IPS DF 6.9 (cell line): ENCODE measurements around the gene KRTAP5-5.

Source experiments
- DNase-seq: peaks from one replicate; pipeline ENCODE4 v3.0.0-alpha.2; 2013; ENCODE audit warnings: low read depth, low spot score
- H3K27ac ChIP-seq: one replicate; pipeline ENCODE4 v1.5.1; 2013; ENCODE audit warnings: low read length, control low read depth
- H3K27me3 ChIP-seq: 2 replicates; pipeline ENCODE4 v1.6.1; 2013; ENCODE audit warnings: mild to moderate bottlenecking, low read length; ENCODE audit not compliant: control insufficient read depth, insufficient read depth
- H3K36me3 ChIP-seq: 2 replicates; pipeline ENCODE4 v1.6.1; 2013; ENCODE audit warnings: low read length; ENCODE audit not compliant: control insufficient read depth, insufficient read depth
- H3K4me1 ChIP-seq: 2 replicates; pipeline ENCODE4 v1.6.1; 2013; ENCODE audit warnings: low read length; ENCODE audit not compliant: control insufficient read depth, insufficient read depth
- H3K4me3 ChIP-seq: 2 replicates; pipeline ENCODE4 v1.5.1; 2013; ENCODE audit warnings: mild to moderate bottlenecking, low read length
- H3K9me3 ChIP-seq: 2 replicates; pipeline ENCODE4 v1.6.1; 2013; ENCODE audit warnings: low read length, inconsistent platforms; ENCODE audit not compliant: control insufficient read depth, insufficient read depth
- WGBS: extraction: QIAGEN DNeasy Blood & Tissue Kit; methylation state at CpG from one replicate; pipeline ENCODE4 v1.1.7; 2013; ENCODE audit warnings: mixed read lengths, missing lambda C conversion rate; ENCODE audit not compliant: insufficient read length, insufficient coverage; 5-methylcytosine and 5-hydroxymethylcytosine counted together

Gene KRTAP5-5

GRCh38 chr11:1650918-1651262 lies 21.3 kb downstream of the KRTAP5-5 start:
- DNase-seq, result no peak
- Histone ChIP-seq H3K4me3 (no peak overlapping the region), H3K4me1 (no peaks in the 10 kb centered on the region; the same call in 1 of the 2 replicates), H3K9me3 (no peaks in the 10 kb centered on the region), H3K27ac (no peak overlapping the region), H3K36me3 (no peaks in the 10 kb centered on the region), H3K27me3 (0 out of 2 replicates have a peak, but pooled peaks cover 1% of the 10 kb centered on the region)
- no CpG with 5 or more reads among the region's 5 CpGs for WGBS

GRCh38 chr11:1651411-1651980 lies 21.9 kb downstream of the KRTAP5-5 start:
- Histone ChIP-seq H3K27me3 (0 out of 2 replicates have a peak, but pooled peaks cover 1% of the 10 kb centered on the region), H3K9me3 (no peaks in the 10 kb centered on the region), H3K4me1 (no peaks in the 10 kb centered on the region; the same call in 1 of the 2 replicates), H3K27ac (no peak overlapping the region), H3K36me3 (no peaks in the 10 kb centered on the region), H3K4me3 (no peak overlapping the region)
- no CpG with 5 or more reads among the region's 7 CpGs for WGBS
- DNase-seq, result no peak

- Histone ChIP-seq H3K4me3 (no peak overlapping the region), H3K36me3 (no peaks in the 10 kb centered on the region), H3K4me1 (no peaks in the 10 kb centered on the region; the same call in 1 of the 2 replicates), H3K9me3 (no peaks in the 10 kb centered on the region), H3K27ac (no peak overlapping the region), H3K27me3 (0 out of 2 replicates have a peak, but pooled peaks cover 1% of the 10 kb centered on the region)
- no CpG with 5 or more reads among the region's 19 CpGs for WGBS
- DNase-seq, result no peak
Observed at GRCh38 chr11:1652026-1652425, 22.5 kb downstream of the KRTAP5-5 start.

GRCh38 chr11:1652442-1652770 lies 22.8 kb downstream of the KRTAP5-5 start:
- no peak for DNase-seq
- Histone ChIP-seq H3K4me1 (no peaks in the 10 kb centered on the region; the same call in 1 of the 2 replicates), H3K4me3 (no peak overlapping the region), H3K9me3 (no peaks in the 10 kb centered on the region), H3K27ac (no peak overlapping the region), H3K36me3 (no peaks in the 10 kb centered on the region), H3K27me3 (0 out of 2 replicates have a peak, but pooled peaks cover 1% of the 10 kb centered on the region)
- WGBS, result no CpG with 5 or more reads among the region's 20 CpGs

- WGBS, result no CpG with 5 or more reads among the region's 34 CpGs
- H3K9me3 ChIP-seq, result no peaks in the 10 kb centered on the region
- H3K4me1 ChIP-seq, result no peaks in the 10 kb centered on the region; the same call in 1 of the 2 replicates
Observed at GRCh38 chr11:1652771-1653540, 23.4 kb downstream of the KRTAP5-5 start.

GRCh38 chr11:1653541-1654387 lies 24.2 kb downstream of the KRTAP5-5 start:
- no peaks in the 10 kb centered on the region for H3K9me3 ChIP-seq
- DNase-seq, result no peak
- H3K27ac ChIP-seq, result no peak overlapping the region
- WGBS, result no CpG with 5 or more reads among the region's 14 CpGs
- 0 out of 2 replicates have a peak, but pooled peaks cover 1% of the 10 kb centered on the region for H3K27me3 ChIP-seq
- no peaks in the 10 kb centered on the region; the same call in 1 of the 2 replicates for H3K4me1 ChIP-seq
- no peaks in the 10 kb centered on the region for H3K36me3 ChIP-seq
- no peak overlapping the region for H3K4me3 ChIP-seq

More at GRCh38 chr11:1652771-1653540, 23.4 kb downstream of the KRTAP5-5 start:
- Histone ChIP-seq H3K36me3 (no peaks in the 10 kb centered on the region), H3K27ac (no peak overlapping the region), H3K27me3 (0 out of 2 replicates have a peak, but pooled peaks cover 1% of the 10 kb centered on the region), H3K4me3 (no peak overlapping the region; the same call in 1 of the 2 replicates)
- peak; percentile 39 for DNase-seq

GRCh38 chr11:1654388-1655167 lies 25.0 kb downstream of the KRTAP5-5 start:
- WGBS, result no CpG with 5 or more reads among the region's 21 CpGs
- Histone ChIP-seq H3K4me3 (no peak overlapping the region), H3K4me1 (no peaks in the 10 kb centered on the region; the same call in 1 of the 2 replicates), H3K27ac (no peak overlapping the region), H3K27me3 (0 out of 2 replicates have a peak, but pooled peaks cover 1% of the 10 kb centered on the region), H3K9me3 (no peaks in the 10 kb centered on the region), H3K36me3 (no peaks in the 10 kb centered on the region)
- DNase-seq, result no peak

GRCh38 chr11:1655168-1656060 lies 25.8 kb downstream of the KRTAP5-5 start:
- no CpG with 5 or more reads among the region's 26 CpGs for WGBS
- Histone ChIP-seq H3K4me3 (no peak overlapping the region), H3K27ac (no peak overlapping the region), H3K36me3 (no peaks in the 10 kb centered on the region), H3K27me3 (0 out of 2 replicates have a peak, but pooled peaks cover 1% of the 10 kb centered on the region), H3K9me3 (no peaks in the 10 kb centered on the region), H3K4me1 (no peaks in the 10 kb centered on the region; the same call in 1 of the 2 replicates)
- DNase-seq, result no peak

GRCh38 chr11:1656061-1656441 lies 26.5 kb downstream of the KRTAP5-5 start:
- no peak overlapping the region for H3K4me3 ChIP-seq
- H3K4me1 ChIP-seq, result no peaks in the 10 kb centered on the region; the same call in 1 of the 2 replicates
- no peak for DNase-seq
- no peaks in the 10 kb centered on the region for H3K27me3 ChIP-seq
- H3K27ac ChIP-seq, result no peak overlapping the region
- H3K9me3 ChIP-seq, result no peaks in the 10 kb centered on the region
- WGBS, result no CpG with 5 or more reads among the region's 9 CpGs
- no peaks in the 10 kb centered on the region for H3K36me3 ChIP-seq
